ENCODE results near the gene CDH23. TPM values are rescaled to one million over a fixed set of nuclear protein-coding genes. Genes with fewer than 3 reads are reported as not detected.

The CDH23 gene
- total RNA-seq, 1 experiment from 2014 or later = not detected

- Histone ChIP-seq H3F3A (ENCODE audit: low read length, unreplicated experiment) (no peaks in the 10 kb centered on the region), H3K27me3 (ENCODE audit: low read length) (no peaks in the 10 kb centered on the region), H3K9me3 (ENCODE audit: low read length) (no peaks in the 10 kb centered on the region), H3K4me2 (ENCODE audit: low read length) (no peak overlapping the region), H3K36me3 (ENCODE audit: low read depth, low read length) (no peaks in the 10 kb centered on the region), H3K9ac (ENCODE audit: low read length) (no peak overlapping the region), H3K4me1 (ENCODE audit: insufficient read depth, low read length) (peaks cover under 1% of the 10 kb centered on the region; the same call in 1 of the 2 replicates), H3K79me2 (ENCODE audit: low read length) (no peaks in the 10 kb centered on the region), H2AFZ (ENCODE audit: low read length) (no peak overlapping the region), H3K9me2 (replicated peaks; ENCODE audit: low read length) (no peaks in the 10 kb centered on the region), H3K27ac (ENCODE audit: low read length) (no peak overlapping the region), H3K4me3 (ENCODE audit: low read length) (no peak overlapping the region), H4K20me1 (ENCODE audit: low read length) (no peaks in the 10 kb centered on the region)
- no peak for TF ChIP-seq CTCF (conservative IDR thresholded peaks at IDR 0.05; ENCODE audit: low read depth, low read length)
- TF ChIP-seq EZH2phosphoT487 (IDR thresholded peaks at IDR 0.05; ENCODE audit: borderline replicate concordance, low read length) = no peak
- no peak for TF ChIP-seq EZH2 (IDR thresholded peaks at IDR 0.05; ENCODE audit: low read length, unreplicated experiment)
- ChIA-PET CTCF (no interaction called here), POLR2A (ENCODE audit: unreplicated experiment) (no interaction called here)
- no peak for ATAC-seq
- BruUV-seq (replicated peaks) = no TSS peak
- intact Hi-C loops (cut with micrococcal nuclease) = loop anchor here (10.0 kb wide), 2 partner anchors 182 to 322 kb away; no protein-coding TSS in a partner anchor
- no peak for DNase-seq
Observed at GRCh38 chr10:71382757-71383156, 14.0 kb upstream of the CDH23 start.

GRCh38 chr10:71383972-71384687, 12.6 kb upstream of the CDH23 start:
- Histone ChIP-seq H3K9ac (ENCODE audit: low read length) (no peak overlapping the region), H3K9me3 (ENCODE audit: low read length) (no peaks in the 10 kb centered on the region), H3K9me2 (replicated peaks; ENCODE audit: low read length) (no peaks in the 10 kb centered on the region), H3F3A (ENCODE audit: low read length, unreplicated experiment) (no peaks in the 10 kb centered on the region), H2AFZ (ENCODE audit: low read length) (no peak overlapping the region), H3K27ac (ENCODE audit: low read length) (no peak overlapping the region), H3K36me3 (ENCODE audit: low read depth, low read length) (no peaks in the 10 kb centered on the region), H3K27me3 (ENCODE audit: low read length) (peaks cover 11% of the 10 kb centered on the region; the same call in 1 of the 2 replicates), H4K20me1 (ENCODE audit: low read length) (no peaks in the 10 kb centered on the region), H3K4me2 (ENCODE audit: low read length) (no peak overlapping the region), H3K79me2 (ENCODE audit: low read length) (no peaks in the 10 kb centered on the region), H3K4me3 (ENCODE audit: low read length) (no peak overlapping the region), H3K4me1 (ENCODE audit: insufficient read depth, low read length) (no peaks in the 10 kb centered on the region)
- peak; percentile 79 for TF ChIP-seq CTCF (conservative IDR thresholded peaks at IDR 0.05; ENCODE audit: low read depth, low read length)
- TF ChIP-seq EZH2phosphoT487 (IDR thresholded peaks at IDR 0.05; ENCODE audit: borderline replicate concordance, low read length) = no peak
- no peak for TF ChIP-seq EZH2 (IDR thresholded peaks at IDR 0.05; ENCODE audit: low read length, unreplicated experiment)
- no TSS peak for BruUV-seq (replicated peaks)
- CTCF ChIA-PET = interaction anchor here (0.6 kb wide), 1 partner anchor 1579 kb away, joined by 7 read pairs; no protein-coding TSS in a partner anchor
- intact Hi-C loops (cut with micrococcal nuclease) = loop anchor here (10.0 kb wide), 2 partner anchors 181 to 321 kb away; no protein-coding TSS in a partner anchor
- POLR2A ChIA-PET (ENCODE audit: unreplicated experiment) = no interaction called here
- ATAC-seq (peak; percentile 80), DNase-seq (peak; percentile 58)

GRCh38 chr10:71388171-71388570, 8.5 kb upstream of the CDH23 start:
- H3K27ac ChIP-seq (ENCODE audit: low read length) = no peak overlapping the region
- DNase-seq = no peak

More at GRCh38 chr10:71388171-71388570, 8.5 kb upstream of the CDH23 start:
- Histone ChIP-seq H3K4me3 (ENCODE audit: low read length) (no peak overlapping the region), H3K79me2 (ENCODE audit: low read length) (no peaks in the 10 kb centered on the region), H3K27me3 (ENCODE audit: low read length) (peaks cover 12% of the 10 kb centered on the region; the same call in 1 of the 2 replicates), H3K9me2 (replicated peaks; ENCODE audit: low read length) (no peaks in the 10 kb centered on the region), H2AFZ (ENCODE audit: low read length) (no peak overlapping the region), H3K9me3 (ENCODE audit: low read length) (no peaks in the 10 kb centered on the region), H3K36me3 (ENCODE audit: low read depth, low read length) (no peaks in the 10 kb centered on the region), H4K20me1 (ENCODE audit: low read length) (no peaks in the 10 kb centered on the region), H3K4me1 (ENCODE audit: insufficient read depth, low read length) (no peaks in the 10 kb centered on the region), H3F3A (ENCODE audit: low read length, unreplicated experiment) (no peaks in the 10 kb centered on the region), H3K4me2 (ENCODE audit: low read length) (no peak overlapping the region), H3K9ac (ENCODE audit: low read length) (no peak overlapping the region)
- ATAC-seq = no peak
- no TSS peak for BruUV-seq (replicated peaks)
- CTCF ChIA-PET = no interaction called here
- intact Hi-C loops (cut with micrococcal nuclease) = loop anchor here (10.0 kb wide), 2 partner anchors 177 to 317 kb away; no protein-coding TSS in a partner anchor
- POLR2A ChIA-PET (ENCODE audit: unreplicated experiment) = no interaction called here
- no peak for TF ChIP-seq EZH2 (IDR thresholded peaks at IDR 0.05; ENCODE audit: low read length, unreplicated experiment)
- TF ChIP-seq CTCF (conservative IDR thresholded peaks at IDR 0.05; ENCODE audit: low read depth, low read length) = no peak
- no peak for TF ChIP-seq EZH2phosphoT487 (IDR thresholded peaks at IDR 0.05; ENCODE audit: borderline replicate concordance, low read length)
